DLD1 (cell line): ENCODE measurements around the gene HK3.

Experiments
- in situ Hi-C: cut with HindIII; loops from 2 replicates; pipeline ENCODE4 v1.10.0; 2017; ENCODE audit warnings: low sequenced_read_pairs

The HK3 gene

GRCh38 chr5:176851871-176852658 is 47.1 kb downstream of the HK3 start:
- in situ Hi-C loops = no loop called here

GRCh38 chr5:176851380-176851779 is 47.8 kb downstream of the HK3 start:
- in situ Hi-C loops = no loop called here

GRCh38 chr5:176850371-176851245 is 48.5 kb downstream of the HK3 start:
- in situ Hi-C loops = no loop called here

- in situ Hi-C loops = no loop called here
These were observed 49.4 kb downstream of the HK3 start for GRCh38 chr5:176849611-176850227.

- in situ Hi-C loops = no loop called here
These were observed 50.5 kb downstream of the HK3 start for GRCh38 chr5:176848651-176849050.

GRCh38 chr5:176847726-176848290 is 51.3 kb downstream of the HK3 start:
- in situ Hi-C loops = no loop called here

GRCh38 chr5:176847148-176847547 is 52.0 kb downstream of the HK3 start:
- in situ Hi-C loops = no loop called here

- in situ Hi-C loops = no loop called here
These were observed 52.6 kb downstream of the HK3 start for GRCh38 chr5:176846335-176847140.

GRCh38 chr5:176845392-176845713 is 53.8 kb downstream of the HK3 start:
- in situ Hi-C loops = no loop called here

- in situ Hi-C loops = no loop called here
These were observed 54.3 kb downstream of the HK3 start for GRCh38 chr5:176844706-176845391.

GRCh38 chr5:176844281-176844680 is 54.9 kb downstream of the HK3 start:
- in situ Hi-C loops = no loop called here

- in situ Hi-C loops = no loop called here
These were observed 55.5 kb downstream of the HK3 start for GRCh38 chr5:176843673-176844072.

GRCh38 chr5:176837707-176838115 is 61.4 kb downstream of the HK3 start:
- in situ Hi-C loops = no loop called here

GRCh38 chr5:176836811-176837706 is 62.1 kb downstream of the HK3 start:
- in situ Hi-C loops = no loop called here

GRCh38 chr5:176835918-176836317 is 63.2 kb downstream of the HK3 start:
- in situ Hi-C loops = no loop called here

GRCh38 chr5:176833286-176833685 is 65.9 kb downstream of the HK3 start:
- in situ Hi-C loops = no loop called here

GRCh38 chr5:176832162-176832561 is 67.0 kb downstream of the HK3 start:
- in situ Hi-C loops = no loop called here

GRCh38 chr5:176831425-176831824 is 67.7 kb downstream of the HK3 start:
- in situ Hi-C loops = no loop called here

GRCh38 chr5:176830995-176831423 is 68.1 kb downstream of the HK3 start:
- in situ Hi-C loops = no loop called here
